CD14-positive monocyte (primary cell): ENCODE data around the gene ZNF326. TPM values are rescaled to one million over a fixed set of nuclear protein-coding genes. Genes with fewer than 3 reads are reported as not detected.

Experiments used
- DNase-seq, 3 donors: peaks; one replicate each; pipeline ENCODE4 v3.0.0-alpha.2; 2011 to 2022
- H2AFZ ChIP-seq: 2 replicates; pipeline ENCODE4 v1.6.0; 2012; ENCODE audit warnings: mild to moderate bottlenecking, low read depth, low read length, inconsistent platforms; ENCODE audit not compliant: insufficient read depth, poor library complexity, severe bottlenecking
- H3K27ac ChIP-seq, 2 donors: 1 replicate in 1 of 2; 2 replicates in 1 of 2; pipeline ENCODE4 v1.5.1; 2012 to 2013; ENCODE audit warnings: low read length in 2 of 2, control low read depth in 1 of 2, inconsistent platforms in 1 of 2, low read depth in 1 of 2, mild to moderate bottlenecking in 1 of 2
- H3K27me3 ChIP-seq, 2 donors: one replicate each; pipeline versions ENCODE4 v1.6.0 to v1.6.1; 2011 to 2013; ENCODE audit warnings: low read length in 2 of 2; ENCODE audit not compliant: control insufficient read depth in 2 of 2, insufficient read depth in 2 of 2
- H3K36me3 ChIP-seq, 2 donors: replicated peaks in 1 of 2; 1 replicate in 1 of 2; 2 replicates in 1 of 2; pipeline versions ENCODE4 v1.5.1 to v1.6.1; 2012 to 2013; ENCODE audit warnings: low read length in 2 of 2, control low read depth in 1 of 2, inconsistent platforms in 1 of 2, mild to moderate bottlenecking in 1 of 2; ENCODE audit not compliant: insufficient read depth in 2 of 2, control insufficient read depth in 1 of 2
- H3K4me1 ChIP-seq, 2 donors: 1 replicate in 1 of 2; 2 replicates in 1 of 2; pipeline versions ENCODE4 v1.5.1 to v1.6.1; 2012 to 2013; ENCODE audit warnings: low read length in 2 of 2, control low read depth in 1 of 2, inconsistent platforms in 1 of 2, mild to moderate bottlenecking in 1 of 2, moderate library complexity in 1 of 2; ENCODE audit not compliant: insufficient read depth in 2 of 2, control insufficient read depth in 1 of 2
- H3K4me2 ChIP-seq: replicated peaks from 2 replicates; pipeline ENCODE3; 2012; ENCODE audit warnings: low read length, moderate library complexity, mild to moderate bottlenecking; ENCODE audit not compliant: poor library complexity, severe bottlenecking; ENCODE audit errors: extremely low read depth
- H3K4me3 ChIP-seq, 3 experiments: fragments of 200-600 bp in 1 of 3; sonication (generic) in 1 of 3; replicated peaks in 1 of 3; 1 replicate in 2 of 3; 2 replicates in 1 of 3; pipeline ENCODE4 v1.5.1; 2011 to 2013; ENCODE audit warnings: low read length in 3 of 3, mild to moderate bottlenecking in 3 of 3, control low read depth in 2 of 3, low read depth in 2 of 3, inconsistent platforms in 1 of 3, moderate library complexity in 1 of 3
- H3K79me2 ChIP-seq: 2 replicates; pipeline ENCODE4 v1.6.0; 2012; ENCODE audit warnings: mild to moderate bottlenecking, control low read depth, inconsistent platforms, low read length, moderate library complexity; ENCODE audit not compliant: insufficient read depth
- H3K9ac ChIP-seq: 2 replicates; pipeline ENCODE4 v1.6.0; 2017; ENCODE audit warnings: low read length, mild to moderate bottlenecking; ENCODE audit not compliant: insufficient read depth, poor library complexity, severe bottlenecking
- H3K9me3 ChIP-seq, 2 donors: replicated peaks in 1 of 2; 1 replicate in 1 of 2; 2 replicates in 1 of 2; pipeline versions ENCODE4 v1.5.1 to v1.6.1; 2012 to 2013; ENCODE audit warnings: low read length in 2 of 2, control low read depth in 1 of 2; ENCODE audit not compliant: control insufficient read depth in 1 of 2, insufficient read depth in 1 of 2
- H4K20me1 ChIP-seq: 2 replicates; pipeline ENCODE4 v1.6.0; 2012; ENCODE audit warnings: mild to moderate bottlenecking, low read length, control low read depth, moderate library complexity; ENCODE audit not compliant: insufficient read depth
- H3K27ac Mint-ChIP-seq, 7 donors: one replicate each; pipeline ENCODE4 v1.8.0; 2020; ENCODE audit warnings: mild to moderate bottlenecking in 7 of 7, mixed read lengths in 7 of 7, moderate library complexity in 6 of 7, inconsistent platforms in 2 of 7
- H3K27me3 Mint-ChIP-seq, 3 donors: one replicate each; pipeline ENCODE4 v1.8.0; 2021 to 2022; ENCODE audit warnings: low read depth in 3 of 3, mild to moderate bottlenecking in 3 of 3, mixed read lengths in 3 of 3, moderate library complexity in 3 of 3, inconsistent platforms in 1 of 3
- H3K36me3 Mint-ChIP-seq, 2 donors: one replicate each; pipeline ENCODE4 v1.8.0; 2020; ENCODE audit warnings: mixed read lengths in 2 of 2, inconsistent platforms in 1 of 2, mild to moderate bottlenecking in 1 of 2
- H3K4me1 Mint-ChIP-seq: one replicate; pipeline ENCODE4 v1.8.0; 2020; ENCODE audit warnings: mild to moderate bottlenecking, mixed read lengths
- H3K4me3 Mint-ChIP-seq, 2 donors: one replicate each; pipeline ENCODE4 v1.8.0; 2020; ENCODE audit warnings: mild to moderate bottlenecking in 2 of 2, mixed read lengths in 2 of 2, moderate library complexity in 1 of 2
- H3K9me3 Mint-ChIP-seq, 7 donors: one replicate each; pipeline ENCODE4 v1.8.0; 2020 to 2022; ENCODE audit warnings: mixed read lengths in 7 of 7, mild to moderate bottlenecking in 6 of 7, moderate library complexity in 6 of 7, inconsistent platforms in 2 of 7
- WGBS: methylation state at CpG from one replicate; pipeline ENCODE4 v1.1.5; 2013; ENCODE audit warnings: missing lambda C conversion rate; ENCODE audit not compliant: insufficient coverage; 5-methylcytosine and 5-hydroxymethylcytosine counted together
- intact Hi-C, 2 donors: fragments of 100-400 bp; cut with micrococcal nuclease; formaldehyde crosslinking; loops; one replicate each; pipeline versions ENCODE4 v1.15.0 to v1.15.1; 2023
- polyA plus RNA-seq, 3 donors: library from polyadenylated mRNA; depleted of rRNA in 1 of 3; unstranded in 2 of 3; stranded (reverse) in 1 of 3; fragments of 300-500 nt in 2 of 3; fragments of >200 nt in 1 of 3; fragmentation: Illumina TruSeq in 2 of 3; gene quantifications; 1 replicate in 2 of 3; 2 replicates in 1 of 3; pipeline ENCODE4 v1.2.3, GENCODE V29; 2012 to 2021
- TF ChIP-seq, protein P1 (sequence below): fragments of 200-600 bp; IDR thresholded peaks from one replicate; pipeline ENCODE4 v1.8.0; 2022; ENCODE audit warnings: antibody characterized with exemption, mild to moderate bottlenecking

ZNF326 gene
- polyA plus RNA-seq, 3 donors = 3.8 to 5.0 (median 4.5) TPM

DNA sequence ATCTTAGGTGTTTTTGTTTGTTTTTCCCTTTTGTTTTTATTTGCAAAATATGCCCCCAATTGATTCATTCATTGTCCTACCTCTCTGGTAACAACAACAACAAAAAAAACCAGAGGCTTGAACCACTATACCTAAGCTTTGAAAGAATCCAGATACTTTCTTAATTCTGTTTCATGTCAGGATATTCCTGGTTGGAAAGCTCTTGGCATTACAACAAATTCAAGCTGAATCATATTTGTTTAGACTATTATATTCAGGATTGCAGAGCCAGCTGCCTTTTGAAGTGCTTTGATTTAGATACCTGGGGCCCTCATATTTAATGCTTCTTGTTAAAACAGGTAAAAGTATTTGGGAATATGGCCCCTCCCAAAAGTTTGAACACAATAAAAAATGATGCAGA, 22.9 kb upstream of the ZNF326 start:
- H3K27me3 Mint-ChIP-seq = peaks cover 0 to 4% (median 2%) of the 10 kb centered on the region in 3 donors
- H3K36me3 ChIP-seq = no peaks in the 10 kb centered on the region
- intact Hi-C loops = no loop called here
- no peaks in the 10 kb centered on the region for H3K36me3 Mint-ChIP-seq
- no peak overlapping the region for H3K27ac ChIP-seq
- H3K9me3 Mint-ChIP-seq = no peaks in the 10 kb centered on the region
- no peak for DNase-seq
- no peaks in the 10 kb centered on the region for H3K9me3 ChIP-seq
- no peak overlapping the region for H2AFZ ChIP-seq
- no peak overlapping the region for H3K9ac ChIP-seq
- TF ChIP-seq, protein P1, sequence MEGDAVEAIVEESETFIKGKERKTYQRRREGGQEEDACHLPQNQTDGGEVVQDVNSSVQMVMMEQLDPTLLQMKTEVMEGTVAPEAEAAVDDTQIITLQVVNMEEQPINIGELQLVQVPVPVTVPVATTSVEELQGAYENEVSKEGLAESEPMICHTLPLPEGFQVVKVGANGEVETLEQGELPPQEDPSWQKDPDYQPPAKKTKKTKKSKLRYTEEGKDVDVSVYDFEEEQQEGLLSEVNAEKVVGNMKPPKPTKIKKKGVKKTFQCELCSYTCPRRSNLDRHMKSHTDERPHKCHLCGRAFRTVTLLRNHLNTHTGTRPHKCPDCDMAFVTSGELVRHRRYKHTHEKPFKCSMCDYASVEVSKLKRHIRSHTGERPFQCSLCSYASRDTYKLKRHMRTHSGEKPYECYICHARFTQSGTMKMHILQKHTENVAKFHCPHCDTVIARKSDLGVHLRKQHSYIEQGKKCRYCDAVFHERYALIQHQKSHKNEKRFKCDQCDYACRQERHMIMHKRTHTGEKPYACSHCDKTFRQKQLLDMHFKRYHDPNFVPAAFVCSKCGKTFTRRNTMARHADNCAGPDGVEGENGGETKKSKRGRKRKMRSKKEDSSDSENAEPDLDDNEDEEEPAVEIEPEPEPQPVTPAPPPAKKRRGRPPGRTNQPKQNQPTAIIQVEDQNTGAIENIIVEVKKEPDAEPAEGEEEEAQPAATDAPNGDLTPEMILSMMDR = no peak
- no peak overlapping the region for H3K27ac Mint-ChIP-seq
- H3K4me3 ChIP-seq = no peak overlapping the region
- H4K20me1 ChIP-seq = no peaks in the 10 kb centered on the region
- no peaks in the 10 kb centered on the region for H3K27me3 ChIP-seq
- H3K4me2 ChIP-seq = no peak overlapping the region
- no peaks in the 10 kb centered on the region for H3K79me2 ChIP-seq
- H3K4me3 Mint-ChIP-seq = no peak overlapping the region
- H3K4me1 Mint-ChIP-seq = peaks cover 29% of the 10 kb centered on the region
- peaks cover 25 to 26% of the 10 kb centered on the region in 2 donors for H3K4me1 ChIP-seq

DNA sequence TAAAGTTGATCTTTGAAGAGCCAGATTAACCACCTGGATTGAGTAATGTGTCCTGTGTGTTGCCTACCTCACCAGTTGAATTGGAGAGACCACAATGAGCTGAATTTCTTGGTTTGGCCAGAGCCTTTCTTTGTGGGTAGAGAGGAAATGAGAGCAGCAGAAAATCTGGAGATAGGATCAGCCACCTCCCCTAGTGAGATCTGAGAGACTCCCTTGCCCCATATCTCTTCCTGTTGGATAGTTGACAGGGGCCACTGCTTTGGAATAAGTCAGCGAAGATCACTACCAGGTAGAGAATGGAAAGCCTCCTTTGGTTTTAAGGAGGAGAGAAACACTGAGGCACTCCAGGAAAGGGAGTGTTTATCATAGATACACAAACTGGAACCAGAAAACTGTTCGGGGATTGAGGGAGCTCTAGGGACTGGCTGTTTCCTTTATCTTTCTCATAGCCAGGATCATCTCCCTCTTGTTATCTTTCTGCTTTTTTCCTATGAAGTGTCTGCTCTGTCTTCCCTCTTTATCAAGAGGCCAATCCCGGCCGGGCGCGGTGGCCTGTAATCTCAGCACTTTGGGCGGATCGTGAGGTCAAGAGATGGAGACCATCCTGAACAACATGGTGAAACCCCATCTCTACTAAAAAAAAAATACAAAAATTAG, 21.3 kb upstream of the ZNF326 start:
- Histone ChIP-seq H3K4me2 (no peak overlapping the region), H3K9me3 (no peaks in the 10 kb centered on the region), H3K27me3 (no peaks in the 10 kb centered on the region), H3K4me1 (peaks cover 25 to 26% of the 10 kb centered on the region in 2 donors), H3K9ac (no peak overlapping the region), H3K79me2 (no peaks in the 10 kb centered on the region), H4K20me1 (no peaks in the 10 kb centered on the region), H3K27ac (no peak overlapping the region), H3K36me3 (no peaks in the 10 kb centered on the region), H3K4me3 (no peak overlapping the region), H2AFZ (no peak overlapping the region)
- no peaks in the 10 kb centered on the region for H3K36me3 Mint-ChIP-seq
- TF ChIP-seq, protein P1 = no peak
- no CpG with 5 or more reads among the region's 8 CpGs for WGBS
- intact Hi-C loops = no loop called here
- peaks cover 0 to 4% (median 2%) of the 10 kb centered on the region in 3 donors for H3K27me3 Mint-ChIP-seq
- no peak for DNase-seq
- H3K27ac Mint-ChIP-seq = no peak overlapping the region
- peaks cover 29% of the 10 kb centered on the region for H3K4me1 Mint-ChIP-seq
- no peak overlapping the region for H3K4me3 Mint-ChIP-seq
- H3K9me3 Mint-ChIP-seq = no peaks in the 10 kb centered on the region
